GM19452 (cell line): Measurements from ENCODE around the gene ZNF385C.

Experiments used
- ATAC-seq: cut with Tn5 transposase; IDR thresholded peaks from one replicate; pipeline ENCODE4 v1.9.1; 2021; ENCODE audit not compliant: unreplicated experiment

Gene ZNF385C

DNA sequence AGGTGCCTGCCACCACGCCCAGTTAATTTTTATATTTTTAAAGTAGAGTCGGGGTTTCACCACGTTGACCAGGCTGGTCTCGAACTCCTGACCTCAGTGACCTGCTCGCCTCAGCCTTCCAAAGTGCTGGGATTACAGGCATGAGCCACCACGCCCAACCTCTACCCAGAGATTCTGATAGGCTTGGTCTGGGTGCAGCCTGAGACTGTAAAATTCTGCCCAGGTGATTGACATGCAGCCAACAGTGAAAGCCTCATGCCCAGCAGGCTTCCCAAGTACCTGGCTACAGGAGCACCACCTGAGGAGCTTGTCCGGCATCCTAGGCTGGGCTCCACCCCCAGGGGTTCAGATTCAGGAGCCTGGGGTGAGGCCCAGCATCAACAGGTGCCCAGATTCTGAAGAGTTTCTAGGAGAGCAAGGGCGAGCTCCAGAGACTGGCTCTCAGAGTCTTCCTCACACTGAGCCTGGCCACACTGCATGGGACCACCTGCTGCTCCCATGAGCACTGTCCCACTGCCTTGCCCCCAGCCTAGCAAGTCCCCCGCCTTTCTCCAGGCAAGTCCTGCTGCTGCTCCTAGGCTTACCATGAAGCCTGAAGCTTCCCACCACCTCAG lies 16.6 kb downstream of the ZNF385C start:
- no peak for ATAC-seq

DNA sequence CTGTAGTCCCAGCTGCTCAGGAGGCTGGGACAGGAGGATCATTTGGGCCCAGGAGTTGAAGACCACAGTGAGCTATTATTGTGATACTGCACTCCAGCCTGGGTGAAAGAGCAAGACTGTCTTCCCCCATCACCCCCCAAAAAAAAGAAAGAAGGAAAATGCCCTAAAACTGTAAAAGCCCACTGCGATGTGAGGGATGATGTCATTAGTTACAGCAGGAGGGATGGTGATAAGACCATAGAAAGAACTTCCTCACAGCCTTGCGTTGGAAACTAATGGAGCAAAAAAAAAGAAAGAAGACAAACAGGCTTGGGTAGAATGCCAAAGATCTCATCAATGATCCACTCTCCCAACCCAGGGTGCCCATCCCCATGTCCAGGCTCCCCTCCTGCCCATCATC lies 18.7 kb downstream of the ZNF385C start:
- no peak for ATAC-seq

DNA sequence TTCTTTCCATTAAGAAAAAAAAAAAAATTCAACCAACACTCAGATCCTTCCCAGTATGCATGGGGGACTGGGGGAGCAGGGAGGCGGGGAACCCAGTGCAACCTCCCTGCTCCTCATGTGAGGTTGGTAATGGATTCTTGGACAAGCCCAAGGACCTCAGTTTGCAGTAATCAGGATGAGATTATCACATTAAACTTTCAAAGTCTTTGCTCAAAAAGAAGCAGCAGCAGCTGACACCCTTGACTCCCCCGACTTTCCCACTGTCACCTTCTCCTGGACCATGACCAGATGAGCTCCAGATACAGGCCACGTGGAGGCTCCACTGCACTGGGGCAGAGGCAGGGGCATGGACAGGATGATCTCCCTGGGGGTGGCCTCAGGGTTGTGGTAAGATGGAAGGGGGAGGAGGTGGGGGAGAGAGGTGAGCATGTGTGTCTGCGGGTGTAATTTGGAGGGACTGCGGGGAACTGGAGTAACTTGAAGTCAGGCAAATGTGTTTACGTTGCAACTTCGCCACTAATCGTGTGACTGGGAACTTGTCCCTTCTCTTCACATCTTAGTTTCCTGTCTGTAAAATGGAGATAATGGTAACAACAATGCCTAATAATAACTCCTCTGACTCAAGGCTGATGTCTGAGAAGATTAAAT lies 19.8 kb downstream of the ZNF385C start:
- no peak for ATAC-seq

DNA sequence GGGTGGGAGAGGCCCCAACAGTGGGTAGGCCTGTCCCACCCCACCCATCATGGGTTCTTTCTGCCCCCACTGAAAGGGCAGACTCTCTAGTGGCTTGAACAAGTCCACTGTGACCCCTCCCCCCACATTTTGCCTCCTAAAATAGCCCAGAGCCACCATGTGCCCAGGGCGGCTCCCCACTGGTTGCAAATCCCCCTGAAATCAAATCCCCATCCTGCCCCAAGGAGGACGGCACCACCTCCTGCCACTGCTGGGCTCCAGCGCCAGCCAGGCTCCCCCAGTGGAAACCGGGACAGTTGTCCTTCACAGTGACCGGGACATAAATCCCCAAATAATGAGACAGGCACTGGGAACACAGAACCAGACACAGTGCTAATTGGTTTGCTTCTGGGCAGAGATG lies 20.5 kb downstream of the ZNF385C start:
- ATAC-seq, result no peak

DNA sequence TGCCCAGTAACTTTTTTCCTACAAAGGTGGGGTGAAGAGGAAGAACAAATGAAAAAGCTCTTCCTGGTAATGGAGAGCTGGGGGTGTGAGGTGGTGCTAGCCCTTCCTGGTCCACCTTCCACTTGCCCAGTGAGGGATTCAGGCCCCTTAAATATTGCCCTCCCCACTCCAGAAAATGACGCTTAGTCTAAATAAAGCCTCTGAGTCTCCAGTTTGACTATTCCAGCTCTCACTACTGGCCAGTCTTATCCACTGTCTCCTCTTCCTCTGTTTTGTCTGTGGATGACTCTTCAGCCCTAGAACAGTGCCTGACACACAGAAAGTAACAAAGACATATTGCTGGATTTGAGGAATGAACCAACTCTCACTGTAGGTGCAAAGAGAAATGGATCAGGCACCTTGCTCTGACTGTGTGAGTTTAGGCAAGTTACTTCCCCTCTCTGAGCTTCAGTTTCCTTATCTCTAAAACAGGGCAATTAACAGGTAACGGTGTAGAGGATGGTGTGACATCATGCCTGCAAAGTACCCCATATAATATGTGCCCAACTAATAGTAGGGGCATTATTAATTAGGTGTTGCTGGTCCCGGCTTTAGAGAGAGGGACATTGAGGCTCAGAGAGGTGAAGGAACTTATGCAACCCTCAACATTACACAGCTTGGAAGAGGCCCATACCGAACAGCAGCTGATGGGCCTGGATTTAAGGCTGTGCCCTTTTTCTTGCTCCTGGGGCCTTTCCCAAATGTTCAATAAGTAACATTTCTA lies 21.3 kb downstream of the ZNF385C start:
- ATAC-seq, result no peak

DNA sequence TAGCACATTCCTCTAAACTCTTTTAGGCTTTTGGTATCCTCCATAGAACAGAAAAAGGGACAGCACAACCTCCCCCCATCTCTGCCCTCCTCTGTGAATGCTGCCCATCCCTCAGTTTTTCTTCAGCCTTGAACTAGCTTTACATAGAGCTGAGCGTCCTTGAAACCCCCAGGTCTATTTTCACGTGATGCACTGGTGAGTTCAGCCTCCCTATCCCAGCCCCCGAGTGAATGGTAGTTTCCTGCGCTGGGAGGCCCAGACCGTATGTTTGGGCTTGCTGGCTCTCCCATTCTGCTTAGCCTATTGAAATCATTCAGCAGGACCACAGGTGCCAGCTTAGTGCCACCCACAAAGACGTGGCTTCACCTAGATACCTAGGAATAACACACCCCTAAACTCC lies 22.5 kb downstream of the ZNF385C start:
- ATAC-seq, result no peak

DNA sequence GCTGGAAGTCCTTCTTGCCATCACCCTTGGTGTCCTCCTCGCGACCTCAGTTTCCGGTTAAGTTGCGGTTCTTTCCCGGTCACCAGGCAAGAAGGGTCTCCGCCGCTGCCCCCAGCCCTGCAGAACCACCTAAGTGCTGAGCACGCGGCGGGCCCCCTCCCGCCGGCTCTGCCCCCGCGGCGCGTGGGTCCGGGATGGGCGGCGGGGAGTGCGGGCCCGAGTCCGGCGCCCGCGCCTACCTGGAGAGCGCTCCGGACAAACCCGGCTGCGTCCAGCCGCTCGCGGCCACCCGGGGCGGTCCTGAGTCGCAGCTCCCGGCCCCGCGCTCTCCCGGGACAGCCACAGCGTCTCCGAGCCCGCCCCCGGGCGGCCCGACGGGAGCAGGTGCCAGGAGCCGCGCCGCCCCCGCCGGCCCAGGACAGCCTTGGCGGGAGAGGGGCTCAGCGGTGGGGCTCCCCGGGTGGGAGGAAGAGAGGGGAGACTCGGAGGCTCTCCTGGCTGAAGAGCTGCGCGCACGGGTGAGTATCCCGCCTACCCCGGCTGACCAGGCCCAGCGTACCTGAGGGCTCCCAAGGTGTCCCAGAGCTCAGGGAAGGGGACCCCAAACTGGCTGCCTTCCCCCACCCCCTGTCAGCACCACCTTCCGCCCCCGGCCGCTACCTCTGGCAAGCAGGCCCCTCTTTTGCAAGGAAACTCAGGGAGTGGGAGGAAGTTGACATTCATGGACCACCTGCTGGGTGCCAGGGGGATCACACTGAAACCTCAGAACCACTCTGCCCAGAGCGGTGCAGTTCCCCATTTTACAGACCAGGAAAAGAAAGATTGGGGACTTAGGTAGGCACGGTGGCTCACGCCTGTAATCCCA lies 25.7 kb downstream of the ZNF385C start:
- ATAC-seq, result no peak

DNA sequence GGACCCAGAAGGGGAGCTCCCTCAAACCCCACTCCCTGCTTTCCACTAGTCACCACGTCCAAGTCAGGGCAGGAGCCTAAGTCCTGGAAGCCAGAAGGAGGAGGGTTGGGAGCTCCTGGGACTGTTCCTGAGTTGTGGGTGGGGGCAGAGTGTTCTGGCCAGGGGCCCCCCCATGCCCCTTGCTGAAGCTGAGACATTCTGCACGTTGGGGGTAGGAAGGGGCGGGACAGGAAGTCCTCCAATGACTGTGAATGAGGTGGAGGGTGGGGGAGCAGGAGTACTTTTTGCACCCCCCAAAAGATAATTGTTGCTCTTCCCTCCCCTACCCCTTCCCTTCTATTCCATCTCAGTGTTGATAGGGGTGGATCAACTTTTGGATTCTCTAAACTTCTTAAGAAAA lies 26.5 kb downstream of the ZNF385C start:
- ATAC-seq, result no peak

DNA sequence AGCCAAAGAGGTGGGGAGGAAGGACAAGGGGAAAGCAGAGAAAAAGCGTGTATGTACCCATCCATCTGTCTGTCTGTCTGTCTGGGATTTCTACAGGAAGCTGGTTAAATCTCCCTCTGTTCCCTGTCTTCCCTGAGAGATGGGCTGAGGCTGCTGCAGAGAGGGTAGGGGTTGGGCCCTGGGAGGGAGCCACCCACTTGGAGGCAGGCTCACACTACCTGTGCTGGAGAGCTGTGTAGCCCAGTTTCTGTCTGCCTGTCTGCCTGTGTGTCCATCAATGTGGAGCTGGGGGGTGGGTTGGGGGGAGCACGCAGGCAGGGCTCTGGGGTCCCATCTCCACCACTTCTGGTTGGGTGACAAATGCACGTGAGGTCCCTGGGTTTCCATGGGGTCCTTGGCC lies 29.3 kb downstream of the ZNF385C start:
- no peak for ATAC-seq

DNA sequence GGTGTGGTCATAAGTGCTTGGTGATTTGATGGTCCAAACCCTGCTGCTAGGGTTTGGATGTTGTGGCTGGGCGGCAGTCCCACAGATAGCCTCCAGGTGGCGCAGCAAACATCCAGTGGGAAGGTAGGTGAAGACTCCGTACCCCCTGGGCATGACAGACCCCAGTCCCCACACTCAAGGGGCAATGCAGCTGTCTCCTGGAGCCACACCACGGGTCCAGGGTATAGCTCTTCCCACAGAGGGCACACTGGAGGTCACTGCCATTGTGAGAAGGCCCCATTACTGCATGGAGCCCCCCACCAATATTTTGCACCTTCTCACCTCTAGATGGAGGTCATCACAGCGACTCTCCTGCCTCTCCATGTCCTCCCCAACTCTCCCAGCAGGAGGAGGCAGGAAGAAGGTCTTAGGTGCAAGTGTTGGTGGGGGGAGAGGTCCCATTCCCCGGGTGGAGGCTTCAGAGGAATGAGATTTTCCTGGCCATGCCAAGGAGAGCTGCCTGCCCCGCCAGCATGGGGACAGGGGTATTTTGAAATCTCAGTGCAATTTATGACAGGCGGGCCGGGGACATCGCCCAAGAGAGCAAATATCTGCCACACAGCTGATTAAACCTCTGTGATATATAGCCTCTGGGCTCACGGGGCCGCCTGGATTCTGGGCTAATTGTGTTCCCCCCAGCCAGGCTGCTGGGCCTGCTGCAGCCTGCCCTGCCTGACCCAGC lies 30.7 kb downstream of the ZNF385C start:
- ATAC-seq, result no peak

DNA sequence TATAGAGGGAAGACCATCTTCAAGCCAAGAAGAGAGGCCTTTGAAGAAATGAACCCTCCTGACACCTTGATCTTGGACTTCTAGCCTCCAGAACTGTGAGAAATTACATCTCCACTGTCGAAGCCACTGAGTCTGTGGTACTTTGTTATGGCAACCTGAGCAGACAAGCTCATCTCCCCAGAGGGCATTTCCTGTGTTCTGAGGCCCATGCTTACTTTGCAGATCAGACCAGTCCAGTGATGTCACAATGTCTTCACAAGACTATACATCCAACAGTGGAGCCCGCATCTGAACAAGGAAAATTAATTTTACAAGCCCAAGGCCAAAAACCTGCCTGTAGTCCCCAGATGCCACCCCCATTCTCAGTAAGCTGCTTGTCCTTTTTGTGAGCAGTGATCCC lies 33.1 kb downstream of the ZNF385C start:
- ATAC-seq, result no peak

DNA sequence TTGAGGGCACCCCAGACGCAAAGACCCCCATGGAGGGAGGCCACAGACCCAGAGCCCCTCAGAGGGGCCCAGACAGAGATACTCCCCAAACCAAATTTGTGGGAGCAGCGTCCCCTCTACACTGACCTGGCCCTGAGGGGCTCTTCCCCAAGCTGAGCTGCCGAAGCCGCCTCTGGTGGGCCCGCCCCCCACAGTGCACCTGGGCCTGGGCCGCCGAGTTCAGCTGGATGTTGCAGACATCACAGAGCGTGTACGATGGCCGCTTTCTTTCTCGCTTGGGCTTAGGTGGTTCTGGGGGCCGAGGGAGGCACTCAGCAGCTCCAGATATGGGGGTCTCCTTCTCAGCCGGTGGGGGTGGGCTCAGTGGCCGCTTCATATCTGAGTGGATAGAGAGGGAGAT lies 35.6 kb downstream of the ZNF385C start:
- no peak for ATAC-seq

DNA sequence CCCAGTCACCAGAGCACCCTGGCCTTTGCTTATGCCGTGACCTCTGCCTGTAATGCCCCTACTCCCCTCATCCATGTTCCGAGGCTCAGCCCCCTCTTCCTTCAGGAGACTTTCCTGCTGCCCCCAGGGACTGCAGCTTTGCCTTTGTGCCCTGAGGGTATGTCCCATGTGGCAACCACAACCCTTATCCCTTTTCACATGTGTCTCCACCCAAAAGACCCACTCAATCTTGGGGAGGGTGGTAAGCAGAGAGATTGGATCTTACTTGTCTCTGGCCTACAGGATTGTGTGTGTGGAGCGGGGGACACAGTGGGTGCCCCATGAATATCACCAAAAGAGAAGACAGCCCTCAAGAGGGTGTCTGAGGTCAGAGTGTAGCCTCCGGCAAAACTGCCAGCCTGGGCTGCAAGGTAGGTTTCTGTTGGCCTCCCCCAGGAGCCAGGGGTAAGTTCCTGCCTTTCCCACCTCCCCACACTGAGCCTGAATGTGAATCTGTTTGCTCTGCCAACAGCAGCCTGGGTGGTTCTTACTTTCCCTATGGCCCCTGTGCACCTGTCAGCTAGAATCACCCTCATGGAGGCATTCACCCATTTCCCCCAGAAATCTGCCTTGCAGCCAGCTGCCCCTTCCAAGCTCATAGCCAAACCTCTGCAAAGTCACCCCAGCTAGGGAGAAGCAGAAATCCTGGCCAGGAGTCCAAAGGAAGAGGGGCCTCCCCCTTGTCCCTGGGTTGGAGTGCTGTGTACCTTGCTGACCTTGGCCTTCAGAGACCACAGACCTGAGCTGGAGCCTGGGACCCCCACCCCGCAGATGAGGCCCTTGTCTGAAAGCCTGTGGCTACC lies 36.4 kb downstream of the ZNF385C start:
- no peak for ATAC-seq

DNA sequence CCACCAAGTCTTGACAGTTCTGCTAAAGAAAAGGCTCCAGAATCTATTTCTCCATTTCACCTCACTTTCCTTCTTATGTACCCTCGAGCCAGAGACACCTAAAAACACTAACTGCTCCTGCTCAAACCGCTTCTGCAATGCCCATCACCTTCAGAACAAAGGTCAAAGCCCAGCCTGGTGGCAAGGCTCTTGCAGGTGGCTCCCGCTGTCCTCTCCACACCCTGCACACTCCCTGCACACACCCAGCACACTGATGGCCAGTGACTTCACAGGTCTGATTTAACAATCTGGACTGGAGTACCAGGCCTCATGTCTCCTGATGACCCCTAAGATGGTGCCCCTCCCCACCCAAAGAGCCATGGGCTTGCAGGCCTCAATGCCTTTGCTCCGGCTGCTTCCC lies 38.0 kb downstream of the ZNF385C start:
- no peak for ATAC-seq

DNA sequence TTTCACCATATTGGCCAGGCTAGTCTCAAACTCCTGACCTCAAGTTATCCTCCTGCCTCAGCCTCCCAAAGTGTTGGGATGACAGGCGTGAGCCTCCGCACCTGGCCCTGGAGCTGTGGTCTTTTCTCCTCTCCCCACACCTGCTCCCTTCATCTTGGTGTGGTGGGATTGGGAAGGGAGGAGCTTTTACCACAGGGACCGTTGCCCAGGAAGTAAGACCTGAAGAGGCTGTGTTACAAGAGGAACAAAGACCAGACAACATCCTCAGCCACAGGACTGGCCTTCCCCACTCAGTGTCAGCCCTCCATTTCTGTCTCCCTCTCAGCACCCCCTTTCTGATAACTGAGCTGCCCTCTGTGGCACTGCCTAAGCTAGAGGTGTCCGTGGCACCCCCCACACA lies 38.5 kb downstream of the ZNF385C start:
- ATAC-seq, result no peak

DNA sequence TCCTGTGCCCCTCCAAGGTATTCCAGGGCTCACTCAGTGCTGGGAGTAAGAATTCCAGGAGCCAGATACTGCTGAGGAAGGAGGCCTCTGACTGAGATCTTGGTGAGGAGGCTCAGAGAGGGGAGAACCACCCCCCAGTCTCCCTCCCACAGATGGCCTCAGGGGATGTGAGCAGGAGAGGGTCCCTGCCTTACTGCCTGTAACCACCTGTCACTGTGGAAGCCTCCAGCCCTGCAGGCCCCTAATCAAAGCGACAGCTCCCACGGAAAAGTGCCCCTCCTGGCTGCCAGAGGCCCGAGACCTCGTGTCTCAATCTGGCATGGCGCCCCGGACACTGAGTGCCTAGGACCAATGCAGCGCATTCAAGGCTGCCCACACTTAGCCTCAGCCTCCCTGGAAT lies 40.2 kb downstream of the ZNF385C start:
- no peak for ATAC-seq

DNA sequence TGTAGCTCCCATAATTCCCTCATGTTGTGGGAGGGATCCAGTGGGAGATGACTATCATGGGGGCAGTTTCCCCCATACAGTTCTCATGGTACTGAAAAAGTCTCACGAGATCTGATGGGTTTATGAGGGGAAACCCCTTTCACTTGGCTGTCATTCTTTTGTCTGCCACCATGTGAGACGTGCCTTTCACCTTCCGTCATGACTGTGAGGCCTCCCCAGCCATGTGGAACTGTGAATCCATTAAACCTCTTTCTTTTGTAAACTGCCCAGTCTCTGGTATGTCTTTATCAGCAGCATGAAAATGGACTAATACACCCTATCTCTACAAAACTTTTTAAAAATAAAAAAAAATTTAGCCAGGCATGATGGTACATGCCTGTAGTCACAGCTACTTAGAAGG lies 41.6 kb downstream of the ZNF385C start:
- ATAC-seq, result no peak

DNA sequence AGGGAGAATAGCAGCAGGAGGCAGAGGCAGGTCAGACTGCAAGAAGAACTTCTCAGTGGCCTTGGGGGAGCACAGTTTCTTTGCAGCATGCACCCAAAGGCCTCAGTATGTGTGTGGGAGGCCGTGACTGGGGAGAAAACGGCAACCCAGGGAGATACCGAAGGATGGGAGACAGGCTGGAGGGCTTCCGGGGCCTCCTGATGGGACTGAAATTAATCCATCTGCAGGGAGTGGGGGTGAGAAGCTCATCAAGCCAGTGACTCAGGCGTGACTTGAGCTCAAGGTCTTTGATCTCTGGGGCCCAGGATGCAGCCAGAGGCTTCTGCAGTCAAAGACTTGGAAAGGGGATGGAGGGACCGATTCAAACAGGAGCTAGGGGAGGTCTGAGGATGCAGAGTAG lies 42.8 kb downstream of the ZNF385C start:
- ATAC-seq, result no peak

DNA sequence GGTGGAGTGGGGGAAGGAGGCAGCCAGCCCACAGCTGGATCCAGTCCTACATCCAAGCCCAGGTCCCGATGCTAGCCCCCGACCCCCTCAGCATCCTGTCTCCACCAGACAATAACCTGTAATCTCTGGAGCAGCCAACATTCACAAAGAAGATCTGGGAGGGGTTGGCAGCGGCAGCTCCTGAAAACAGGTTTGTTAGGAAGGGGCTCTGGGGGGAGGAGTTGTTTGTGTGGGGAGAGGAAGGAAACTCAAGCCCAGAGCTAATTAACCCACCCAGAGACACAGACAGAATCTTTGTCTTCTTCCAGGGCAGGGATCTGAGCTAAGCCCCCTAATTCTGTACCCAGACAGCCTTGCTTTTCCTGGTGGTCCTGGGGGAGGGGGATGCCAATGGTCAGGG lies 43.2 kb downstream of the ZNF385C start:
- no peak for ATAC-seq
